ENCODE data around the gene GBX1. TPM values are rescaled to one million over a fixed set of nuclear protein-coding genes. Genes with fewer than 3 reads are reported as not detected.

Gene GBX1
- total RNA-seq, 3 donors from 2014 or later (not counting 1 experiment from before 2014, with no cell fraction given), result not detected

DNA sequence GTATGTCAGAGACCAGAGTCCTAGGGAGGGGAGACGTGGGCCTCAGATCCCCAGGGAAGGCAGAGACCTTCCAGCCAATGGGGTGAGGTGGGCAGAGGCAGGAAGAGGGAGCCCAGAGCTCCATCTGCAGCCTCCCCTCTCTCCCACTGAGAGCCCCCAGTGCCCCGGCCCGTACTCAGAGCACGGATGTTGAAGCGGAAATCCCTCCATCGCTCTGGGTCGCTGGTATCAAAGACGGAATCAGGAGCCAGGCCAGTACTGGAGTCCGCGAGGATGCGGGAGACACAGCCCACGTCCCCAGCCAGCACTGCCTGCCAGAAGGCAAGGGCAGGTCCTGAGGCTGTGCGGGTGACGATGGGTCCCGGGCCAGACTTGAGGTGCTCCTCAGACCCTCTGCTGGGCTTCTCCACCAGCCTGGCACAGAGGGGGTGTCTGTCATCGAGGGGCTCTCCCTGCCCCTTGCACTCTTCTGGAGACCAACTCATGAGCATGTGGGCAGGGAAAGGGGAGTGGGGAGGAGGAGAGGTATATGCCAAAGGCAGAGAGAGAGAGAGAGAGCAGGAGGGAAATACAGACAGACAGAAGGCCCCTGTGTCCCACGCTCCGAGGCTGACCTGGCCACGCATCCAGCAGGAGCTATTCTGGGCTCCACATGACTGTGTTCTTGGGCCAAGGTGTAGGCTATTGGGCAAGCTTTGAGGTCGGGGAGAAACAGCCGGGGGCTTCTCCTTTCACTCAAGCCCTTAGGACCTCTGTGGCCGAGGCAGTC lies 19.3 kb upstream of the GBX1 start, which contains the start of gene ASB10:
TSS of gene ASB10 (minus strand) at position 611 of the 769 bp plus-strand sequence. CDS start at position 491, 120 bp downstream.
- Histone ChIP-seq H3K27me3 (ENCODE audit: control insufficient read depth, insufficient read depth, low read length) (no peaks in the 10 kb centered on the region), H3K27ac (ENCODE audit: low read length) (no peak within 1 kb of the TSS), H3K4me3 (ENCODE audit: low read length) (no peak within 1 kb of the TSS), H3K9me3 (ENCODE audit: control insufficient read depth, insufficient read depth, low read length) (no peaks in the 10 kb centered on the region), H3K4me1 (ENCODE audit: control insufficient read depth, insufficient read depth, low read length) (no peaks in the 10 kb centered on the region), H3K36me3 (ENCODE audit: control insufficient read depth, insufficient read depth, low read length) (no peaks in the 10 kb centered on the region)
- TF ChIP-seq, protein P1, sequence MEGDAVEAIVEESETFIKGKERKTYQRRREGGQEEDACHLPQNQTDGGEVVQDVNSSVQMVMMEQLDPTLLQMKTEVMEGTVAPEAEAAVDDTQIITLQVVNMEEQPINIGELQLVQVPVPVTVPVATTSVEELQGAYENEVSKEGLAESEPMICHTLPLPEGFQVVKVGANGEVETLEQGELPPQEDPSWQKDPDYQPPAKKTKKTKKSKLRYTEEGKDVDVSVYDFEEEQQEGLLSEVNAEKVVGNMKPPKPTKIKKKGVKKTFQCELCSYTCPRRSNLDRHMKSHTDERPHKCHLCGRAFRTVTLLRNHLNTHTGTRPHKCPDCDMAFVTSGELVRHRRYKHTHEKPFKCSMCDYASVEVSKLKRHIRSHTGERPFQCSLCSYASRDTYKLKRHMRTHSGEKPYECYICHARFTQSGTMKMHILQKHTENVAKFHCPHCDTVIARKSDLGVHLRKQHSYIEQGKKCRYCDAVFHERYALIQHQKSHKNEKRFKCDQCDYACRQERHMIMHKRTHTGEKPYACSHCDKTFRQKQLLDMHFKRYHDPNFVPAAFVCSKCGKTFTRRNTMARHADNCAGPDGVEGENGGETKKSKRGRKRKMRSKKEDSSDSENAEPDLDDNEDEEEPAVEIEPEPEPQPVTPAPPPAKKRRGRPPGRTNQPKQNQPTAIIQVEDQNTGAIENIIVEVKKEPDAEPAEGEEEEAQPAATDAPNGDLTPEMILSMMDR (IDR thresholded peaks at IDR 0.05), result no peak
- Mint-ChIP-seq H3K36me3 (no peaks in the 10 kb centered on the region), H3K27ac (no peak within 1 kb of the TSS), H3K4me3 (no peak within 1 kb of the TSS), H3K9me3 (no peaks in the 10 kb centered on the region), H3K27me3 (ENCODE audit: low read depth in 2 of 2) (peaks cover 0 to 7% of the 10 kb centered on the region in 2 donors), H3K4me1 (no peaks in the 10 kb centered on the region)
- intact Hi-C loops (cut with micrococcal nuclease), result no loop called here
- DNase-seq (no peak), ATAC-seq (no peak)
- WGBS (ENCODE audit: insufficient coverage), result 92% methylated on average over 22 of the region's 22 CpGs

DNA sequence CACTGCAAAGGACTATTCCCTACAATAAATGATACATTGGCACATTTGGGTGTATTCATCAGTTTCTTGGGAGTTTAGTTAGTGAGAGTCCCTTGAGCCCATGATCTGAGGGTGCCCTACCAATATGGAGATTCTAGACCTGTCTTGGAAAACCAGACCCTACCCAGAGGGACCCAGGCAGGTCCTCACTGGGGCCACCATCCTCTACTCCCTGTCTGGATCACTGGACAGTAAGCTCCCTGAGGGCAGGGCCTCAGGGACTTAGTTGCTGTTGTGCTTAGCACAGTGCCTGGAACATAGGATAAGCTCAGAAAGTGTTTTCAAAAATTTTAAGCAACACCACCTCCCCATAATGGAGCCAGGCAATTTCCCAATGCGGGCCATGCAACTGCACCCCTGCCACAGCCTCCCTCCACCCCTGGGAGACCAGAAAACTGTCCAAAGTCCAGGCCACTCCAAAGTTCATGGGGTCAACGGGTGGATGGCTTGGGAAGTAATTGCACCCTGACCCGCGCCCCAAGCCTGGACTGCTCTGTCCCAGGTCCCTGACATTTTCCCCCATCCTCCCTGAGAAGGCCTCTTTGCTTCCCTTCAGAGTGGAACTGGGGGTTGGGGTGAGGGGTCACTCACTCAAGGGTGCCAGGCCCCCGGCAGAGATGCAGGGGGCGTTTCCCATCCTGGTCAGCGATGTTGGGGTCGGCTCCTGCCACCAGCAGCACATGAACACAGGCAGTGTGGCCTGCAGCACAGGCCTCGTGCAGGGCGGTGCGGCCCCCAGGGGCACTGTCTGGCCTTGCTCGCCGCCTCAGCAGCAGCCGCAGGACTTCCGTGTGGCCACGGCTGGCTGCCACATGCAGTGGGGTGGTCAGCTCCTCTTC lies 18.5 kb upstream of the GBX1 start:
- no peak for DNase-seq
- Mint-ChIP-seq H3K36me3 (no peaks in the 10 kb centered on the region), H3K4me3 (no peak overlapping the region), H3K27me3 (ENCODE audit: low read depth in 2 of 2) (peaks cover 0 to 7% of the 10 kb centered on the region in 2 donors), H3K4me1 (no peaks in the 10 kb centered on the region), H3K27ac (no peak overlapping the region), H3K9me3 (no peaks in the 10 kb centered on the region)
- no peak for ATAC-seq
- Histone ChIP-seq H3K4me1 (ENCODE audit: control insufficient read depth, insufficient read depth, low read length) (no peaks in the 10 kb centered on the region), H3K4me3 (ENCODE audit: low read length) (no peak overlapping the region), H3K36me3 (ENCODE audit: control insufficient read depth, insufficient read depth, low read length) (no peaks in the 10 kb centered on the region), H3K9me3 (ENCODE audit: control insufficient read depth, insufficient read depth, low read length) (no peaks in the 10 kb centered on the region), H3K27me3 (ENCODE audit: control insufficient read depth, insufficient read depth, low read length) (no peaks in the 10 kb centered on the region), H3K27ac (ENCODE audit: low read length) (no peak overlapping the region)
- intact Hi-C loops (cut with micrococcal nuclease), result no loop called here
- 91% methylated on average over 16 of the region's 16 CpGs for WGBS (ENCODE audit: insufficient coverage)
- TF ChIP-seq, protein P1 (IDR thresholded peaks at IDR 0.05), result no peak

DNA sequence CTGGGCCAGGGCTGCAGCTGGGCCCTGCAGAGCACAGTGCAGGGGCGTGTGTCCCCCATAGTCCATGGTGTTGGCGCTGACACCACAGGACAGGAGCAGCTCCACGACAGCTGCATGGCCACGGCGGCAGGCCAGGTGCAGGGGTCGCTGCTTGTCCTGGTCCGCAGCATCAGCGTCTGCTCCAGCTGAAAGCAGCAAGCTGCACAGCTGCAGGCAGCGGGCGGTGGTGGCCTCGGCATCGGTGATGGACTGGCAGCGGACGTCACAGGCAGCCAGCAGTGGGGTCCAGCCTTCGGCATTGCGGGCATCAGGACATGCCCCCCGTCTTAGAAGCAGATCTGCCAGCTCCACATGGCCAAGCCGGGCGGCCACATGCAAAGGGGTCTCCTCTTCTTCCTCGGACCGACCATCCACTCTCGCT lies 13.5 kb upstream of the GBX1 start:
- no peak for DNase-seq
- H3K27ac ChIP-seq (ENCODE audit: low read length), result no peak overlapping the region
- H3K9me3 ChIP-seq (ENCODE audit: control insufficient read depth, insufficient read depth, low read length), result no peaks in the 10 kb centered on the region
- H3K27me3 ChIP-seq (ENCODE audit: control insufficient read depth, insufficient read depth, low read length), result no peaks in the 10 kb centered on the region
- ATAC-seq, result no peak
- 94% methylated on average over 22 of the region's 22 CpGs for whole genome bisulfite sequencing (ENCODE audit: insufficient coverage)
- intact Hi-C loops (cut with micrococcal nuclease), result no loop called here
- TF ChIP-seq, protein P1 (IDR thresholded peaks at IDR 0.05), result no peak
- H3K4me3 Mint-ChIP-seq, result no peak overlapping the region
- H3K4me1 ChIP-seq (ENCODE audit: control insufficient read depth, insufficient read depth, low read length), result no peaks in the 10 kb centered on the region
- no peaks in the 10 kb centered on the region for H3K9me3 Mint-ChIP-seq
- no peaks in the 10 kb centered on the region for H3K36me3 ChIP-seq (ENCODE audit: control insufficient read depth, insufficient read depth, low read length)
- peaks cover 5 to 15% of the 10 kb centered on the region in 2 donors for H3K27me3 Mint-ChIP-seq (ENCODE audit: low read depth in 2 of 2)
- no peaks in the 10 kb centered on the region for H3K36me3 Mint-ChIP-seq
- no peaks in the 10 kb centered on the region for H3K4me1 Mint-ChIP-seq
- no peak overlapping the region for H3K27ac Mint-ChIP-seq
- no peak overlapping the region for H3K4me3 ChIP-seq (ENCODE audit: low read length)
